Measurements from ENCODE around the gene SLC26A9. TPM values are rescaled to one million over a fixed set of nuclear protein-coding genes. Genes with fewer than 3 reads are reported as not detected.

The SLC26A9 gene
- total and polyA plus RNA-seq, 2 of the 4 experiments (the other 2 are of a cell fraction), result not detected

GRCh38 chr1:205973377-205974232 is 30.3 kb upstream of the SLC26A9 start:
- H2BK5ac ChIP-seq (ENCODE audit: low read depth, low read length, poor library complexity, severe bottlenecking), result peak overlapping the region; percentile 54
- H3K4me3 ChIP-seq (ENCODE audit: insufficient read depth, low read depth, low read length), result no peak overlapping the region
- H2BK15ac ChIP-seq (ENCODE audit: low read depth, low read length), result no peak overlapping the region
- H2AFZ ChIP-seq (replicated peaks; ENCODE audit: low read length, poor library complexity), result peak overlapping the region; percentile 23
- H3K14ac ChIP-seq (replicated peaks; ENCODE audit: low read depth, low read length), result peak overlapping the region; percentile 57; the same call in 1 of the 2 replicates
- dilution Hi-C loops (cut with HindIII; ENCODE audit: low sequenced_read_pairs, unreplicated experiment) (no loop called here), intact Hi-C loops (cut with micrococcal nuclease) (loop anchor here (10.0 kb wide), 1 partner anchor 379 kb away; no protein-coding TSS in a partner anchor), in situ Hi-C loops (cut with MboI; ENCODE audit: low sequenced_read_pairs) (no loop called here)
- no peaks in the 10 kb centered on the region for H3K4me1 ChIP-seq (ENCODE audit: control insufficient read depth, insufficient read depth, low read length)
- H3K79me1 ChIP-seq (ENCODE audit: low read depth in 1 of 2, low read length in 2 of 2), result no peaks in the 10 kb centered on the region
- H2AK9ac ChIP-seq (replicated peaks; ENCODE audit: low read depth, low read length, poor library complexity), result peak overlapping the region; percentile 62
- 93 to 100% methylated on average over 4 to 8 of the region's 8 CpGs for WGBS, 2 experiments (ENCODE audit: extremely low coverage in 2 of 2, insufficient read length in 1 of 2)
- no peak overlapping the region for H3K9ac ChIP-seq (ENCODE audit: low read depth, low read length)
- no peak overlapping the region for H2BK120ac ChIP-seq (ENCODE audit: low read depth, low read length)
- DNase-seq (no peak), ATAC-seq (ENCODE audit: low read depth) (no peak)
- TF ChIP-seq POLR2A (IDR thresholded peaks at IDR 0.05; ENCODE audit: low read depth, low read length) (no peak), MAZ (IDR thresholded peaks at IDR 0.05; ENCODE audit: borderline replicate concordance, low read depth, low read length) (no peak), RAD21 (IDR thresholded peaks at IDR 0.05; ENCODE audit: low read length) (no peak), SMC3 (IDR thresholded peaks at IDR 0.05; ENCODE audit: low read depth, low read length) (no peak), USF2 (IDR thresholded peaks at IDR 0.05; ENCODE audit: low read depth, low read length) (no peak)
- no peak overlapping the region for H3K4ac ChIP-seq (ENCODE audit: low read depth, low read length)
- H3K18ac ChIP-seq (ENCODE audit: low read depth, low read length), result no peak overlapping the region
- H3K36me3 ChIP-seq (ENCODE audit: control insufficient read depth, insufficient read depth, low read length), result no peaks in the 10 kb centered on the region
- no peak overlapping the region for H2BK20ac ChIP-seq (ENCODE audit: low read depth, low read length)
- ChIA-PET POLR2A (ENCODE audit: unreplicated experiment) (no interaction called here), CTCF (no interaction called here)
- no peak overlapping the region for H3K23ac ChIP-seq (ENCODE audit: low read depth, low read length)
- no peak overlapping the region; the same call in 1 of the 2 replicates for H2AK5ac ChIP-seq (ENCODE audit: low read depth, low read length)
- H3K9me1 ChIP-seq (ENCODE audit: insufficient read depth, low read length), result peaks cover 27% of the 10 kb centered on the region
- H4K8ac ChIP-seq (ENCODE audit: low read depth in 2 of 2, low read length in 2 of 2), result no peak overlapping the region
- no peak overlapping the region for H3K56ac ChIP-seq (ENCODE audit: extremely low read depth, insufficient read depth, low read length)
- no peak overlapping the region for H3K27ac ChIP-seq (ENCODE audit: insufficient read depth, low read length)
- no peak overlapping the region for H4K5ac ChIP-seq (ENCODE audit: low read depth, low read length)
- no peak overlapping the region for H3K4me2 ChIP-seq (ENCODE audit: low read depth, low read length)
- no peaks in the 10 kb centered on the region; the same call in 1 of the 2 replicates for H4K20me1 ChIP-seq (ENCODE audit: insufficient read depth, low read length)
- BruUV-seq (replicated peaks), result no TSS peak
- H4K91ac ChIP-seq (ENCODE audit: insufficient read depth, low read depth, low read length), result no peak overlapping the region
- H3K27me3 ChIP-seq (ENCODE audit: control insufficient read depth, insufficient read depth, low read length), result peaks cover 6% of the 10 kb centered on the region
- no peaks in the 10 kb centered on the region for H3K9me3 ChIP-seq (ENCODE audit: control insufficient read depth, insufficient read depth, low read length)
